OCI-M1 (cell line): Measurements from ENCODE around the gene NDUFB5.

Source experiments
- DNase-seq: peaks from one replicate; lab custom pipeline; 2025; lab: John Stamatoyannopoulos, UW

The NDUFB5 gene

GRCh38 chr3:179604321-179605078 lies at the start of gene NDUFB5, which contains the start of gene MRPL47:
Gene NDUFB5, plus strand, starts transcription at chr3:179604794. Its CDS starts 22 bp downstream, at chr3:179604816.
Gene MRPL47, minus strand, starts transcription at chr3:179604638. Its CDS starts 14 bp downstream, at chr3:179604624.
- peak; percentile 94 for DNase-seq

- peak; percentile 76 for DNase-seq
Measured at GRCh38 chr3:179558742-179559364, 45.7 kb upstream of the NDUFB5 start.

- DNase-seq: no peak
Measured at GRCh38 chr3:179560791-179561190, 43.8 kb upstream of the NDUFB5 start.

- peak; percentile 99 for DNase-seq
Measured at GRCh38 chr3:179562591-179563270, 41.9 kb upstream of the NDUFB5 start, which contains the start of gene ACTL6A. Gene ACTL6A, plus strand, starts transcription at chr3:179562926. Its CDS starts 167 bp downstream, at chr3:179563093.

GRCh38 chr3:179563271-179563783 lies 41.3 kb upstream of the NDUFB5 start:
- peak; percentile 66 for DNase-seq

- no peak for DNase-seq
Measured at GRCh38 chr3:179565496-179565895, 39.1 kb upstream of the NDUFB5 start.

- DNase-seq: no peak
Measured at GRCh38 chr3:179580992-179581391, 23.6 kb upstream of the NDUFB5 start.

GRCh38 chr3:179589143-179589542 lies 15.5 kb upstream of the NDUFB5 start:
- DNase-seq: no peak

GRCh38 chr3:179590669-179591068 lies 13.9 kb upstream of the NDUFB5 start:
- no peak for DNase-seq

- DNase-seq: no peak
Measured at GRCh38 chr3:179591313-179591712, 13.3 kb upstream of the NDUFB5 start.

GRCh38 chr3:179599531-179599930 lies 5.1 kb upstream of the NDUFB5 start:
- no peak for DNase-seq

GRCh38 chr3:179603321-179603720 lies 1.3 kb upstream of the NDUFB5 start:
- DNase-seq: no peak

GRCh38 chr3:179603831-179604230 lies 763 bp upstream of the NDUFB5 start:
- DNase-seq: peak; percentile 32

GRCh38 chr3:179606534-179607085 lies 2.0 kb downstream of the NDUFB5 start:
- no peak for DNase-seq

GRCh38 chr3:179608931-179609720 lies 4.5 kb downstream of the NDUFB5 start:
- peak; percentile 61 for DNase-seq

- no peak for DNase-seq
Measured at GRCh38 chr3:179610066-179610465, 5.5 kb downstream of the NDUFB5 start.

- no peak for DNase-seq
Measured at GRCh38 chr3:179613807-179614206, 9.2 kb downstream of the NDUFB5 start.

- DNase-seq: peak; percentile 85
Measured at GRCh38 chr3:179615458-179616173, 11.0 kb downstream of the NDUFB5 start.

- no peak for DNase-seq
Measured at GRCh38 chr3:179622023-179622422, 17.4 kb downstream of the NDUFB5 start.

GRCh38 chr3:179624451-179624850 lies 19.9 kb downstream of the NDUFB5 start:
- DNase-seq: no peak
